Activated gamma-delta T cell treated with anti-CD3 and anti-CD28 coated beads, Interleukin-2, amount 50 U/mL, for 16 hours (primary cell): ENCODE measurements around the gene ESYT3.
"Not testable (repeated sequence)": the region's sequence is repeated elsewhere in the genome, so short reads cannot be mapped to it uniquely, and the experiment has no call there.

Source experiments
- DNase-seq: peaks from one replicate; pipeline ENCODE4 v3.0.0-alpha.2; 2020; ENCODE audit warnings: low read depth

The ESYT3 gene

DNA sequence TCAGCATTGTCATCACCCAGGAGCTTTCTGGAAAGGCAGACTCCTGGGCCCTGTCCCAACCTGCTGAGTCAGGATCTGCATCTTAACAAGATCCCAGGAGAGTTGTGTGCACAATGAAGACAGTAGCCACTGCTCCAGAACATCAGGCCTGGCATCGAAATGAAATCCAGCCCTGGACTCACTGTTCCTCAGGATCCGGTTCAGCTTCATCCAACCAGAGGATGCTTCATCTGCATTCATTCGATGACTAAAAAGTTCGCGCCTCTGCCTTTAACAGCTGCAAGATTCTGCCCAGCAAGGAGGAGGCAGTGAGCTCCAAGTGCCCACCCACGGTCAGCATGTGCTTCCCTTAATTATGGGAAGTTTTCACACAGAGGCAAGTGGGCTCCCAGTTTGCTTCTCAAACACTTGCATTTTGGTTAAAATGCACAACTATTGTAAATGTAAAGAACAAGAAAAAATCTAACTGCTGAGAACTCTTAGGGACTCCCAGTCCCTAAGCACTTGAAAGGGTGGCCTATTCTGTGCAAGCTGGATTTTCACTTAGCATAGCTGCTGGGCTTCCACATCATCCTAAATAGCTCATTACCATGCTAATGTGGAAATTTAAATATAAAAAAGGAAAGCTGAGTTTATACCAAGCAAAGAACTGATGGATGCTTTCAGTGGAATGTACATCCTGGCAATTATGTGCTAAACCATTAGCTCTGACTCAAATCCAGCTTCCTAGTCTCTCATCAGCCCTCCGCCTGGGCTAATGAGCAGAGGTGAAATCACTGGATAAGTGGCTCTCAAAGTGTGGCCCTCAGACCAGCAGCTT lies 25.5 kb upstream of the ESYT3 start:
- DNase-seq = no peak

DNA sequence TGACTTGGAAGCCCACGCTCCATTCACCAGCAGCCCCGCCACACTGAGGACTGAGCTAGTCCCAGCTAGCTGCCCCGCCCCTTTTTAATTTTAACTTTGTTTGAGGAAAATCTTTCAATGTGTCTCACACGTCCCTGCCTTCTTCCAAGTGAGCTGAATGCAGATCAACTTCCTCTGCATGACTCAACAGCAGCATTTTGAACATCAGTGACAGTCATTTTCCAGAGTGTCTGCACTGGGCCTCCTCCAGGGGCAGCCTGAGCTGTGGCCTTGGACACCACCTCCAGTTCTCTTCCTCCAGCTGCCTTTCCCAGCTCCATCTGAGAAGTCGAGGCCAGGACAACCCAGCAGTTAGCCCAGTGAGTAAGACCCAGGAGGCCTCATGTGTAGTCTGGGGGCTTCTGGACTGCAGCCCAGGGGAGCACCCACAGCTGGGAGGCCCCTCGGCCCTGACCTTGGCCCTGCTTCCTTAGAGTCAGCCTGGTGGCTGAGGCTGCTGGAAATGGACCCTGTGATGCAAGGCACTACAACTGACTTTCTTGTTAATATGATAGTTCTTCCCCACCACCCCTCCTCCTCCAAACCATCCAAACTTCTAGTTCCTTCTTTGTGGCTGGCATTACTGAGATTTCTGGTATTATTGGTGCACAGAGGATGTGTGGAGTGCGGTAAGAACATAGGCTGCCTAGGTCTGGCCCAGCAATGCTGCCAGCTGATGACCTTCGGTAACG lies 21.4 kb upstream of the ESYT3 start:
- no peak for DNase-seq

DNA sequence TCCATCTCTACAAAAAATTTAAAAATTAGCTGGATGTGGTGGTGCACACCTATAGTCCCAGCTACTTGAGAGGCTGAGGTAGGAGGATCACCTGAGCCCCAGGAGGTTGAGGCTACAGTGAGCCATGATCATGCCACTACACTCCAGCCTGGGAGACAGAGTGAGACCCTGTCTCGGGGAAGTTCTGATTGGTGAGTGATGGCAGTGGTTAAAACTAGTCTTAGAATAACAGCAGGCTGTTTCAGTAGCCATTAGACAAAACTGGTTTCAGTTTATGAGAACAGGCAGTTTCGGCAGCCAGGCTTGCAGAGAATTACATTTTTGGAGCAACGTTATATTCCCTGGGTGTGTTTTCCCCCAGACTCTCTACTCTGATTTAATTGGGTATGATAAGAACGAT lies 18.2 kb upstream of the ESYT3 start:
- not testable (repeated sequence) for DNase-seq

GRCh38 chr3:138417559-138417982 lies 16.8 kb upstream of the ESYT3 start:
- peak; percentile 31 for DNase-seq

- DNase-seq = no peak
Observed at GRCh38 chr3:138418601-138419206, 15.7 kb upstream of the ESYT3 start.

DNA sequence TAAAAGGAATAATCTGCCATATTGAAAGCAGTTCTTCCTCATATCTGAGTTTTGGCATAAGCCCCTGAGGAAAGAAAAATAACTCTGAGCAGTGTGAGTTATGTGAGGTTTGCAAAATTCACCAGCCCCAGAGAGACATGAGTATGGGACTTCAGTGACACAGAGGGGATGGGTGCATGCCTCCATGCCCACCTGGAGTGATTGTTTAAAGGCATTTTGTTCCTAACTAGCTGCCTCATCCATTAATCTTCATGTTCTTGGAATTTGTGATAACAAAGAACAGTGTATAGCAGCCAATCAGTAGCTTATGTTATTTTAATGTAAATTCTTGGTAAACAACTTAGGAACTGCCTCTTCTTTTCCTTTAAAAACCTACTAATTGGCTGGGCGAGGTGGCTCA lies 11.1 kb upstream of the ESYT3 start:
- DNase-seq = no peak

DNA sequence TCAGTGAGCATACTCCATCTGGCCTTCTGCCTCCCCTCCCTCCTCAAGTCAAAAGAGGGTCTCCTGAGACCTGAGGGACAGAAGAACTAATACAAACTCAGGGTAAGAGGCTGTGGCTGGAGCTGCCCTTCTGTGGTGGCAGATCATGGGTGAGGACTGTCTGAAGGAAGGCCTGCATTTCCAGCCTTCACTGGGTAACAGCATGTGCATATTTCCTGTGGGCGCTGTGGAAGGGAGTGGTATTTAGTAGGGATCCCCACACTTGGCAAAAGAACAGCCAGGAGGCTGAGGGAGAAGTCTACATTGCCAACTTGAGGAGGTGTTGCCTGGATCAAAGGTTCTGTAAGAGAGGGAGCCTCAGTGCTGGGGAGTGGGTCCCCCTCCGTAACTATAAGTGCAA lies 10.1 kb upstream of the ESYT3 start:
- no peak for DNase-seq

GRCh38 chr3:138426211-138426610 lies 8.2 kb upstream of the ESYT3 start:
- DNase-seq = no peak

- not testable (repeated sequence) for DNase-seq
Observed at GRCh38 chr3:138426754-138427153, 7.7 kb upstream of the ESYT3 start.

- DNase-seq = no peak
Observed at GRCh38 chr3:138429665-138430064, 4.8 kb upstream of the ESYT3 start.

DNA sequence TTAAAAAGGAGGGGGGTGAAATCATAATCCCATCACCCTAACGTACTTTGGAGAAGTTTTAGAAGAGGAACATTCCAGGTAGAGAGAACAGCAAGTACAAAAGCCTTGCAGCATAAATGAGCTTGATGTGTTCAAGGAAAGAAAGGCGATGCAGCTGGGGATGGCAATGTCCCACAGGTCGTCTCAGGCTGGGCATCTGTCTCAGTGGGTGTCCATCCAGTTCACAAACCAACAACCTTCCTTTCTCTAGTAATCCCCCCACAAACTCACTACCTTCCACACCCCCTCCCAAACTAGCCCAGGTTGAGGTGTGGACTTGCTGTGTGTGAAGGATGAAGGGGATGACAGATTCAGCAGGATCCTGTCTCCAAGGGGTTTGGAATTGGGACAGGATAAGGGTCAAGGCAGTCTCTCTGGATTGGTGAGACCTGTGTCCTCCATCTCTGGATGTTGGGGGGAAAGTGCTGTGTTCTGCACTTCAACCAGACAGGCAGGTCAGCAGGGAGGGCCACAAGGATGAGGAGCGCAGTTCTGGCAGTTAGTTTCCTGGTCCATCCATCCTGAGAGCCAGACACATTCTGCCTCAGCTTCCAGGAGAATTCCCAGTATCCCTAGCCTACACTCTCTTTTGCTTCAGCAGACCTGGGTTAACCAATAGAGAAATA lies 1.7 kb upstream of the ESYT3 start:
- no peak for DNase-seq

GRCh38 chr3:138433892-138434275 lies 532 bp upstream of the ESYT3 start:
- DNase-seq = no peak

GRCh38 chr3:138434875-138435772 lies 708 bp downstream of the ESYT3 start:
- DNase-seq = no peak

DNA sequence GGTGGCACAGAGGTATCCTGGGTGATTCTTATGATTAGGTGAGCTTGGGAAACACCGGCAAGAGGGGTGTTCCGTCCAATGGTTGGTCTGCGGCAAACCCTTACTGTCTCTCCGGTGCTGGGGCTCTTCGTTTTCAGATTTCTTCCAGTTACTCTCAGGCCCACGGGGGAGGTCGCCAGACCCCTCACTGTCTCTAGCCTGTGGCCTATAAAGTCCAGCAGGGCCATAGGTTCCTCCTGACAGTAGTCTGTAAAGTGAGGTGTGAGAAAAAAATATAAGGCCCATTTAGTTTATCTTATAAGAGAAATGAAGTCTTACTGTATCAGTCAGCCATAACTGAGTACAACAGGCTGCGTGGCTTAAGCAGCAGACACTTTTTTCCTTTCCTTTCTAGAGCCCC lies 1.4 kb downstream of the ESYT3 start:
- DNase-seq = no peak

DNA sequence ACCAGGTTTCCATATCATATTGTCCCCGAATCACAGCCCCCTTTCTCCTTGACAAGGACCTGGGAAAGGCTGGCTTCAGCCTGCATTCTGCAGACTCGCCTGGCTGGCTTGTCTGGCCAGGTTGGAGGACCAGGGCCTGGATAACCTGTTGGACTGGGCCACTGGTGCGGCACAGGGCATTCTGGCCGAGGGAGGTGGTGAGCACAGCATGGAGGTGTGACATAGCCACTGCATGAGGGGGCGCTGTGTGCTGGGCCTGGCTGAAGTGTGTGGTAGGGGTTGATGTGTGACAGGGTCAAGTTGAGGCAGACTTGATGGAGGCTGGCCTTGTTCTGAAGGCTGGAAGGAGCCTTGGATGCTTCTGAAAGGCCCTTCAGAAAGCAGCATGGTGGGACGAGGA lies 2.9 kb downstream of the ESYT3 start:
- no peak for DNase-seq

DNA sequence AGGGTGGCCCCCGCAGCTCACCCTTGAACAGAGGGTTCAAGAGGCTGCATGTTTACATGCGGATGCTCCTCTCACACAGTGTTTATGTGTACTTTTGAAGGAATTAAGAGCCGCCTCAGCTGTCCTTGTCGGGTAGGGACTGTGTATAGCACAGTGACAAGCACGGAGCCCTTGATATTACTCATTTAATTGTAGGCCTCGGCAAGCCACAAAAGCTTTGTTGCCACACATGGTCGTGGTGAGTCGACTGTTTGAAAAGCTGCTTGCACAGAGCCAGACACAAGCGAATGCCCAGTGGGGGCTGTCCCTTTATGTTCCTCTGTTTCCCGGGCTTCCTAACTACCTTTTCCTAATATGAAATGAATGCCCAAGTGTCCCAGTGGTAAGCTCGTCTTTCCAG lies 4.5 kb downstream of the ESYT3 start:
- no peak for DNase-seq

DNA sequence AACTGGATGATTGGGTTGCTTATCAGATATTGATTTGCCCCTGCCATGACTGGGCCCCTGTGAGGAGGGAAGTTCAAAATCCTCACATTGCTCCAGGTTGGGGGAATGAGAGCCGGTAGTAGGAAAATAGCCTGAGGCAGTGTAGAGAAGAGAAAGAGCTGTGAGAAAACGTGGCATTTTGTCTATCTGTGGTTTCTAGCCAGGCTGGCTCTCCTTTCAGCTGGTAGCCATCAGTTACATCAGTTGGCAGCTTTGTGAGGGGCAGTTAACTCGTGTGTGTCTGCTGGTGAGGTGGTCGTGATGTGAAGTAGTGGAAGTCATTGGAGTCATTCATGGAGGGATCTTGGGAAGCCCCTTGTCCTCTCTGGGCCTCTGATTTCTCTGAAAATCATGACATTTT lies 5.2 kb downstream of the ESYT3 start:
- DNase-seq = no peak

DNA sequence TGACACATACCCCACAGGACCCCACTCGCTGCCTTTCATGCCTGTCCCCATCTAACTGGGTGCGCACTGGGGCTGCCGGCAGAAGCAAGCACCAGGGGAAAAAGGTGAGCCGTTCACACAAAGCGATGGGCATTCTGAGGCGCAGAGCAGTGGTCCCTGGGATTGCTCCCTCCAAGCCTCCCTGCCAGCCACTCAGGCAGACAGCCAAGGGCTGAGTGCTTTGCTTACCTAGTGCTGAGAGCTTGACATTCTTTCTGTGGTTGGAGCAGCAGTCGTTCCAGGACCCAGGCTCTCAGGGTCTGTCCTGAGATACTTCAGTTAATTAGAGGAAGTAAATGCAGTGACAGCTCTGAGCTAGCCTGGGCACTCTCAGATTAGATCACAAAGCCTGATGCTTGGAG lies 5.7 kb downstream of the ESYT3 start:
- DNase-seq = no peak

DNA sequence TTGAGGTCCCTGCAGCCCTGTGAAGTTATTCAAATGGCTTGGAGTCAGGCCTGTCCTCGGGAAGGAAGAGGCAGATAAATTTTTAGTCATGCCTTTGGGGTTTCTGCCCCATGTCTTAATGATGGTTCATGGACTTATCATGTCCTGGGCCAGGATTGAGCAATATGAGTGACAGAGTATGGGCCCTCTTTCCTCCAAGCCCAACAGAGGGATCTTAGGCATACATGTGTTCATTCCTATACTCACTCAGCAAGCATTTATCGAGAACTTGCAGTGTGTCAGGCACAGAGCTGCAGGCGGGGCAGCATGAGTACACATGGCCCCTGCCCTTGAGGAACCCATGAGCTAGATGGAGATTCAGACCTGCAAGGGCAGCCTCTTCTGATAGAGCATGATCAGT lies 6.2 kb downstream of the ESYT3 start:
- no peak for DNase-seq

DNA sequence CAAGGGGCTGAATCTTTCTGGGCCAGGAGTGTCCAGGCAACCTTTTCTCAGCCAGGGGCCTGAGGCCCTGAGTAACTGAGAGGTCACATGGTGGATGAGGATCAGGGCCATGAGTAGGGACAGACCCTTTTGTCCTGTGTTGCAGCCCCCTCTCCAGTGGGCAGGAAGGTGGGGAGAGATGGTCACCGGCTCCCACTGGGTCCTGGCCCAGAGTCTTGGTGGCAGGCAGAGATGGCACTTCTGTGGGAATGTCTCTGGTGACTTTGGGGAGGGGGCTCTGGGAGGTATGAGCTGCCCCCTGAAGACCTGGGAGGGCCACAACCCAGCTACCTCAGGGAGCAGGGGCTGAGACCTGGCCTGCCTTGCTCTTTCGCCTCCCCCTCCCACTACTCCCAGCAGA lies 6.8 kb downstream of the ESYT3 start:
- DNase-seq = no peak

- no peak for DNase-seq
Observed at GRCh38 chr3:138441742-138442141, 7.3 kb downstream of the ESYT3 start.

- DNase-seq = no peak
Observed at GRCh38 chr3:138442433-138442832, 8.0 kb downstream of the ESYT3 start.
